ENCODE data around the gene HTR6. TPM values are rescaled to one million over a fixed set of nuclear protein-coding genes. Genes with fewer than 3 reads are reported as not detected.

HTR6 gene
- total RNA-seq, 1 experiment from 2014 or later = 0.57 TPM

DNA sequence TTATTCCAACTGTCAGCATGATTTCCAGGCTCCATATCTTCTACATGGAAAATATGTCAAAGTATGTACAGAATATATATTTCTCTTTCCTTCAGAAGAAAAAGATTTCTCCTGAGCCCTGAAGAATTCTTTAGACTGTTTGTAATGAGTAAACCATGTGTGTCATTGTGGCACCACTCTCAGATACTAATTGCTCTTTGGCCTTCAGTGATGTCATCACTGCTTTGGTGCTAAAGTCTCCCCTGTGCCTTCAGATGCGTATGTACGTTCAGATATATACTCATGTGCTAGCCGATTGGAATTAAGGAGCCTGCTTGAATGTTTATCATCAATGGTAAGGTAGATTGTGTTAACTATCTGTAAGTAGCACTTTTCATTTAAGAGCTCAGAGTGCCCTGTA is 41.2 kb upstream of the HTR6 start:
- Histone ChIP-seq H3K79me2 (ENCODE audit: insufficient read depth, low read length) (peaks cover 35% of the 10 kb centered on the region), H3K4me3 (replicated peaks in 1 of 2; ENCODE audit: low read depth in 1 of 2, low read length in 2 of 2) (no peak overlapping the region), H3K36me3 (ENCODE audit: control insufficient read depth in 1 of 2, insufficient read depth in 2 of 2, low read length in 2 of 2) (peaks cover 2 to 3% of the 10 kb centered on the region in 2 experiments; a peak in 2 of 4 replicates), H3K9ac (ENCODE audit: low read length) (no peak overlapping the region), H3K4me1 (ENCODE audit: control insufficient read depth in 1 of 2, insufficient read depth in 2 of 2, low read length in 2 of 2) (no peaks in the 10 kb centered on the region), H3K9me3 (ENCODE audit: control insufficient read depth in 1 of 2, insufficient read depth in 1 of 2, low read depth in 1 of 2, low read length in 2 of 2) (no peaks in the 10 kb centered on the region), H4K20me1 (ENCODE audit: insufficient read depth) (peaks cover 15% of the 10 kb centered on the region; the same call in 1 of the 2 replicates), H3K9me2 (ENCODE audit: insufficient read depth) (no peaks in the 10 kb centered on the region), H3K4me2 (ENCODE audit: low read length) (no peak overlapping the region), H3K27ac (ENCODE audit: low read depth, low read length) (no peak overlapping the region), H3K27me3 (ENCODE audit: insufficient read depth, low read length) (no peaks in the 10 kb centered on the region), H2AFZ (ENCODE audit: low read depth, low read length, poor library complexity, severe bottlenecking) (no peak overlapping the region)
- no TSS peak for BruUV-seq (replicated peaks)
- RAD21 ChIA-PET (ENCODE audit: low non-redundant PET in 1 of 2, low total read pairs in 2 of 2, uncharacterized antibody in 2 of 2, unreplicated experiment in 2 of 2) = no interaction called here
- intact Hi-C loops (cut with micrococcal nuclease) = no loop called here
- ATAC-seq = no peak
- CTCF ChIA-PET = no interaction called here
- no peak for TF ChIP-seq SRF (IDR thresholded peaks at IDR 0.05; ENCODE audit: low read depth)
- no peak for TF ChIP-seq CBX3 (IDR thresholded peaks at IDR 0.05; ENCODE audit: low read depth)
- TF ChIP-seq EZH2 (IDR thresholded peaks at IDR 0.05) = no peak
- no peak for TF ChIP-seq REST (IDR thresholded peaks at IDR 0.05; ENCODE audit: low read depth)
- TF ChIP-seq ELF1 (IDR thresholded peaks at IDR 0.05; ENCODE audit: borderline replicate concordance, low read depth) = no peak
- TF ChIP-seq SP1 (IDR thresholded peaks at IDR 0.05; ENCODE audit: low read depth) = no peak
- POLR2A ChIA-PET = no interaction called here
- no peak for DNase-seq (ENCODE audit: low read depth, low spot score)

DNA sequence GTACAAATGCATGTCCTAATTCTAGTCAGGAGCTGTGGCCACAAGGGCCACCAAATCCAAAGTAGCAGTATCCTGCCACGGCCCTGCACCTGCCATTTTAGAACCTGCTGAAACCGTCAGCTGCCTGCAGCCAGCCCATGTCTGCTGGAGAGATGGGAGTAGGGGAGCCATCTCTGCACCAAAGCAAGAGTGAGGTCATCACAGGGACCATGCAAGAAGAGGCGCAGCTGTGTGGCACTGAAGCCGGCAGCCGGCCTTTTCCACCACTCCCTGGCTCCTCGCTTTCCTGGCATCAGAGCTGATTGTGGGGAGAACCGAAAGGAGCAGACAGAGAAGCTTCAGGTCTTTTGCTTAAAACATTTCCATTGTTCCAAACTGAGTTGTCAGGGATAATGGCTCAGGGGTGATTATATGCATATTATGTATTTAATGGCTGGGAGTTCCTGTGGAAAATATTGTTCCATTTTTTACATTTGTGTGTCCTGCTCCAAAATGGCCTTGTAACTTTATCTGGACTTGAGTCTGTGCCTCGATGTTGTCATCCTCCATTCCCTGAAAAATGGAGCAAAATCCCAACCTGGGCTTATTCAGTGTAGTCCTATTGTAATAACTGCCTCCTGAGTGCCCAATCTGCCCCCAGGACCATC is 39.3 kb upstream of the HTR6 start:
- no peak for ATAC-seq
- ChIA-PET CTCF (no interaction called here), POLR2A (no interaction called here), RAD21 (ENCODE audit: low non-redundant PET in 1 of 2, low total read pairs in 2 of 2, uncharacterized antibody in 2 of 2, unreplicated experiment in 2 of 2) (no interaction called here)
- no TSS peak for BruUV-seq (replicated peaks)
- peaks cover 2 to 3% of the 10 kb centered on the region in 2 experiments; a peak in 2 of 4 replicates for H3K36me3 ChIP-seq (ENCODE audit: control insufficient read depth in 1 of 2, insufficient read depth in 2 of 2, low read length in 2 of 2)
- H3K27ac ChIP-seq (ENCODE audit: low read depth, low read length) = no peak overlapping the region
- no peak overlapping the region for H3K4me3 ChIP-seq (replicated peaks in 1 of 2; ENCODE audit: low read depth in 1 of 2, low read length in 2 of 2)
- no peaks in the 10 kb centered on the region for H3K4me1 ChIP-seq (ENCODE audit: control insufficient read depth in 1 of 2, insufficient read depth in 2 of 2, low read length in 2 of 2)
- DNase-seq (ENCODE audit: low read depth, low spot score) = no peak
- intact Hi-C loops (cut with micrococcal nuclease) = no loop called here
- peaks cover 21% of the 10 kb centered on the region for H3K79me2 ChIP-seq (ENCODE audit: insufficient read depth, low read length)
- no peak overlapping the region for H3K9ac ChIP-seq (ENCODE audit: low read length)
- H2AFZ ChIP-seq (ENCODE audit: low read depth, low read length, poor library complexity, severe bottlenecking) = no peak overlapping the region
- H3K9me3 ChIP-seq (ENCODE audit: control insufficient read depth in 1 of 2, insufficient read depth in 1 of 2, low read depth in 1 of 2, low read length in 2 of 2) = no peaks in the 10 kb centered on the region
- H3K9me2 ChIP-seq (ENCODE audit: insufficient read depth) = no peaks in the 10 kb centered on the region
- no peaks in the 10 kb centered on the region for H3K27me3 ChIP-seq (ENCODE audit: insufficient read depth, low read length)
- H4K20me1 ChIP-seq (ENCODE audit: insufficient read depth) = peaks cover 8% of the 10 kb centered on the region; the same call in 1 of the 2 replicates
- H3K4me2 ChIP-seq (ENCODE audit: low read length) = no peak overlapping the region
- TF ChIP-seq CBX3 (IDR thresholded peaks at IDR 0.05; ENCODE audit: low read depth) = no peak
- TF ChIP-seq FOSL1 (IDR thresholded peaks at IDR 0.05; ENCODE audit: low read depth) = no peak
- no peak for TF ChIP-seq JUND (IDR thresholded peaks at IDR 0.05)
- no peak for TF ChIP-seq SRF (IDR thresholded peaks at IDR 0.05; ENCODE audit: low read depth)
- no peak for TF ChIP-seq ZNF274 (IDR thresholded peaks at IDR 0.05; ENCODE audit: low read depth, low read length)
- no peak for TF ChIP-seq EGR1 (IDR thresholded peaks at IDR 0.05; ENCODE audit: low read depth)
